Psoas muscle (tissue), 8 donors: ENCODE data around the gene OR51A2. TPM values are rescaled to one million over a fixed set of nuclear protein-coding genes. Genes with fewer than 3 reads are reported as not detected.

Experiments used
- ATAC-seq, 4 donors: fragments of 200-7000 bp; cut with Tn5 transposase; one replicate each; pipeline ENCODE4 v1.9.1; 2020; ENCODE audit warnings: moderate library complexity in 3 of 4, mild to moderate bottlenecking in 2 of 4
- DNase-seq, 2 donors: peaks; one replicate each; pipeline ENCODE4 v3.0.0-alpha.2; 2020
- H3K27ac ChIP-seq: fragments of 200-600 bp; one replicate; pipeline ENCODE4 v1.8.0; 2022
- H3K27me3 ChIP-seq, 3 donors: fragments of 200-600 bp in 1 of 3; one replicate each; pipeline versions ENCODE4 v1.6.1 to v1.8.0; 2013 to 2022; ENCODE audit warnings: low read length in 2 of 3, mild to moderate bottlenecking in 2 of 3, moderate library complexity in 1 of 3; ENCODE audit not compliant: insufficient read depth in 3 of 3
- H3K36me3 ChIP-seq, 2 donors: fragments of 200-600 bp in 1 of 2; one replicate each; pipeline versions ENCODE4 v1.6.1 to v1.8.0; 2013 to 2022; ENCODE audit warnings: low read depth in 1 of 2, mild to moderate bottlenecking in 1 of 2, moderate library complexity in 1 of 2; ENCODE audit not compliant: insufficient read depth in 1 of 2
- H3K4me1 ChIP-seq: fragments of 200-600 bp; one replicate; pipeline ENCODE4 v1.8.0; 2022
- H3K4me3 ChIP-seq: fragments of 200-600 bp; one replicate; pipeline ENCODE4 v1.8.0; 2022; ENCODE audit warnings: mild to moderate bottlenecking
- H3K9me3 ChIP-seq: fragments of 200-600 bp; one replicate; pipeline ENCODE4 v1.8.0; 2022
- WGBS, 3 donors: extraction: QIAGEN DNeasy Blood & Tissue Kit; methylation state at CpG; one replicate each; pipeline versions ENCODE4 v1.1.6 to v1.1.7; 2013; 5-methylcytosine and 5-hydroxymethylcytosine counted together
- intact Hi-C, 2 donors: fragments of 100-400 bp; cut with DNase I; formaldehyde crosslinking; loops; one replicate each; pipeline versions ENCODE4 v1.11.0 to v1.14.2; 2022
- polyA plus RNA-seq, 3 donors: library from polyadenylated mRNA; stranded (reverse); fragments of 200-250 nt; gene quantifications; one replicate each; pipeline ENCODE4 v1.2.3, GENCODE V29; 2013
- total RNA-seq, 4 donors: library from RNA; stranded (reverse); fragmentation: NEBNext Ultra II Directional in 2 of 4; extraction: Animal tissue kit (Norgen Biotek cat#: 25700) in 2 of 4; gene quantifications; one replicate each; pipeline versions ENCODE4 v1.2.1 to v1.2.4, GENCODE V29; 2021 to 2023
- TF ChIP-seq, protein P1 (sequence below): fragments of 200-600 bp; IDR thresholded peaks from one replicate; pipeline ENCODE4 v1.8.0; 2022; ENCODE audit warnings: antibody characterized with exemption
- donor health status: healthy with polysubstance abuse.
- donor health status: DM: no; HTN: no; CAD: no; lungs with moderate emphysema.
- donor health status: Bipolar disorder and iron deficiency.
- donor health status: healthy.
- donor health status: DM: yes; HTN: yes; CAD: no.
- donor health status: DM: no; HTN: no; CAD: no.
- donor health status: DM: no; HTN: no; CAD: no.
- donor health status: DM: yes; HTN: yes; CAD: no.

Gene OR51A2
- total and polyA plus RNA-seq, 7 donors: not detected

DNA sequence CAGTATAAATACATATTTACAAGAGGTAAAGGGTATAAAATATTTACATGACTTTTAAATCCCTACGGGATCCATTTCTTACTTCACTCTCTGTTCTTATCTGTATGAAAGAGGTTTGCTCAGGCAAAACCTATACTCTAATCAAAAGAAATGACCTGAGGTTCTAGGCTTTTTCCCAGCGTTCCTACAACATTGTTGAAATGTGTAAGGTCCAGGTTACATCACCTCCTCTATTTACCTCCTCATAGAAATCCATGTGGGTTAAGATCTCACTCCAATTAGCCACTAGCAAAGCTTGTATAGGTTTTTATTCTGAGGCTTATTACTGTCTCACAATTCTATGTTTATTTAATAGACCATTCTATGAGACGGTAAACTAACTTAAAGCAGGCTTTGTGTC is 27.2 kb upstream of the OR51A2 start:
- Histone ChIP-seq H3K27me3 (no peaks in the 10 kb centered on the region), H3K4me3 (no peak overlapping the region), H3K9me3 (no peaks in the 10 kb centered on the region), H3K4me1 (no peaks in the 10 kb centered on the region), H3K27ac (no peak overlapping the region), H3K36me3 (no peaks in the 10 kb centered on the region)
- intact Hi-C loops: no loop called here
- ATAC-seq: no peak
- TF ChIP-seq, protein P1, sequence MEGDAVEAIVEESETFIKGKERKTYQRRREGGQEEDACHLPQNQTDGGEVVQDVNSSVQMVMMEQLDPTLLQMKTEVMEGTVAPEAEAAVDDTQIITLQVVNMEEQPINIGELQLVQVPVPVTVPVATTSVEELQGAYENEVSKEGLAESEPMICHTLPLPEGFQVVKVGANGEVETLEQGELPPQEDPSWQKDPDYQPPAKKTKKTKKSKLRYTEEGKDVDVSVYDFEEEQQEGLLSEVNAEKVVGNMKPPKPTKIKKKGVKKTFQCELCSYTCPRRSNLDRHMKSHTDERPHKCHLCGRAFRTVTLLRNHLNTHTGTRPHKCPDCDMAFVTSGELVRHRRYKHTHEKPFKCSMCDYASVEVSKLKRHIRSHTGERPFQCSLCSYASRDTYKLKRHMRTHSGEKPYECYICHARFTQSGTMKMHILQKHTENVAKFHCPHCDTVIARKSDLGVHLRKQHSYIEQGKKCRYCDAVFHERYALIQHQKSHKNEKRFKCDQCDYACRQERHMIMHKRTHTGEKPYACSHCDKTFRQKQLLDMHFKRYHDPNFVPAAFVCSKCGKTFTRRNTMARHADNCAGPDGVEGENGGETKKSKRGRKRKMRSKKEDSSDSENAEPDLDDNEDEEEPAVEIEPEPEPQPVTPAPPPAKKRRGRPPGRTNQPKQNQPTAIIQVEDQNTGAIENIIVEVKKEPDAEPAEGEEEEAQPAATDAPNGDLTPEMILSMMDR: no peak
- 88 to 91% (median 90%) methylated on average over 3 of the region's 3 CpGs for WGBS, 3 donors
- DNase-seq: no peak

DNA sequence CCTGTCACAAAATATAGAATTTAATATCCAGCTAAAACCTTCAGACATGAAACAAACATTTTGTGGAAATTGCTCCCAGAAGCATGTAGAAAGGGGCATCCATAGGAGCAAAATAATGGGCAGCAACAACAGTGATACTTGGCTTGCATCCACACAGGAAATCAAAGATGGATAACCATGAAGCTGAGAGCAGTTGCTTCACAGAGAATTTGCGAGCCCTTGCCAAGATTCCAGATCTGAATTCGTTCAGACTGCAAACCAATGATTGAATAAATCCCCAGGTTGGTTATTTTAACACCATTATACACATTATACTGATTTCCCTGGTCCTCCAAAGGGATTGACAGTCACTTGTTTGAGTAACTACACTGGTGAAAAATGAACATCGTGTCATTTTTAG is 23.5 kb upstream of the OR51A2 start:
- intact Hi-C loops: no loop called here
- TF ChIP-seq, protein P1: no peak
- ATAC-seq: no peak

DNA sequence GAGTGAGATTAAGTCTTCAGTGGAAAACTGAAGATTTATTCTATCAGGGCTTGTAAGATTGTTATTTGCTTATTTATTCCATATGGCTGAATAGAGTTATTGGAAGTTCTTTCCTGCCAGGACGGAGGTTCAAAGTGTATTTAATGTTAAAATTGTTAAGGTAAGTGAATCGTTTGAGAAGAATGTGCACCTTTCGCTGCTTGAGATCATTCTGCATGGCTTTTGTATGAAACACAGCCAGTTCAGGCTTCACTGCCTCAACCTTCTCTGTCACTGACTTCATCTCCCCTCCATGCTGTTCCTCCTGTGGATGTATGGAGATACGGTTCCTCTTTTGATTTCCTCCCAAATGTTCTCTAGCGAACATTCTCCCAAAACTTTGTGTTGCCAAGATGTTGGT is 19.9 kb upstream of the OR51A2 start:
- 86 to 90% (median 89%) methylated on average over 5 of the region's 5 CpGs for WGBS, 3 donors
- TF ChIP-seq, protein P1: no peak

More for the DNA sequence above, 23.5 kb upstream of the OR51A2 start:
- no peaks in the 10 kb centered on the region for H3K4me1 ChIP-seq
- no peak overlapping the region for H3K27ac ChIP-seq
- no peaks in the 10 kb centered on the region for H3K36me3 ChIP-seq
- no peaks in the 10 kb centered on the region for H3K27me3 ChIP-seq
- DNase-seq: no peak
- no peaks in the 10 kb centered on the region for H3K9me3 ChIP-seq
- no peak overlapping the region for H3K4me3 ChIP-seq
- 10 to 19% (median 18%) methylated on average over 3 of the region's 3 CpGs for WGBS, 3 donors

DNA sequence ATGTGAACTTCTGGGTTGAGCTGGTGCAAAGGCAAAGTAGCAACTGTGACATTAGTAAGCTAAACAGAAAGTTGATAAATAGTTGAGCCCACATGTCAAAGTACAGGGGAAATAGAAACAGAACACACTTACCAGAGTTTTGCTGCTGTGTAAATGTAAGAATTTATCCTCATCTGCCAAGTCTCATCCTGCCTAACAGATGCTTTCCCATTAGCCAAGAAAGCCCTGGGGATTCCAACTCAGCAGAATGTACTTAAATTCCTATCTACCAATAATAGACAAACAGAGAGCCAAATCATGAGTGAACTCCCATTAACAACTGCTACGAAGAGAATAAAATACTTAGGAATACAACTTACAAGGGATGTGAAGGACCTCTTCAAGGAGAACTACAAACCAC is 7.3 kb upstream of the OR51A2 start:
- WGBS, 3 donors: 8 to 31% (median 10%) methylated on average over 1 of the region's 1 CpG
- no peaks in the 10 kb centered on the region for H3K36me3 ChIP-seq
- ATAC-seq: no peak
- no peaks in the 10 kb centered on the region for H3K4me1 ChIP-seq
- intact Hi-C loops: no loop called here
- DNase-seq: no peak
- H3K4me3 ChIP-seq: no peak overlapping the region
- H3K9me3 ChIP-seq: no peaks in the 10 kb centered on the region
- TF ChIP-seq, protein P1: no peak
- H3K27me3 ChIP-seq: no peaks in the 10 kb centered on the region
- H3K27ac ChIP-seq: no peak overlapping the region

More for the DNA sequence above, 19.9 kb upstream of the OR51A2 start:
- Histone ChIP-seq H3K36me3 (no peaks in the 10 kb centered on the region), H3K27me3 (no peaks in the 10 kb centered on the region), H3K4me3 (no peak overlapping the region), H3K27ac (no peak overlapping the region), H3K4me1 (no peaks in the 10 kb centered on the region), H3K9me3 (no peaks in the 10 kb centered on the region)
- intact Hi-C loops: no loop called here
- ATAC-seq (no peak), DNase-seq (no peak)

DNA sequence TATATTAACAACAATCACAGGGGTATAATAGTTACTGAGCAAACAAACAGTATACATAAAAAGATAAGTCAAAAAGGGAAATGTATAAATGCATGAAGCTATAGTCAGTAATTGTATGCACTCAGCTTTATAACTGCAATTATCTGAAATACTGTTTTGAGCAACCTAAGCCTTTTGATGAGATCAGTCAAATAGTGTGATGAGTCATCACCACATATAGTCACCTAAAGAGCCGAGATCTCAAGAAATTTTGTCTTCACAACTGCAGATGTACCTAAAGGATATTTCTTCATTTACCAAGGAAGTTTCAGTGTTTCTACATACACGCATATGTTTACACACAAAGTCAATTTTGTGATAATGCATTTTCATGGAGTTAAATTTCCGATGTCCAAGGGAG is 5.4 kb upstream of the OR51A2 start:
- ATAC-seq (no peak), DNase-seq (no peak)
- Histone ChIP-seq H3K4me1 (no peaks in the 10 kb centered on the region), H3K27ac (no peak overlapping the region), H3K36me3 (no peaks in the 10 kb centered on the region), H3K4me3 (no peak overlapping the region), H3K9me3 (no peaks in the 10 kb centered on the region), H3K27me3 (no peaks in the 10 kb centered on the region)
- 65 to 78% (median 74%) methylated on average over 3 of the region's 3 CpGs for WGBS, 3 donors
- intact Hi-C loops: no loop called here
- TF ChIP-seq, protein P1: no peak
